H1 (cell line): ENCODE measurements around the gene VWA3B. TPM values are rescaled to one million over a fixed set of nuclear protein-coding genes. Genes with fewer than 3 reads are reported as not detected.

ENCODE experiments used
- CTCF ChIA-PET: fragments of 300-600 bp; sonication (Branson Sonifier 250); formaldehyde crosslinking; loops from one replicate; lab custom pipeline; 2021; ENCODE audit not compliant: partially characterized antibody; lab: Charles Lee
- POLR2A ChIA-PET: fragments of 300-600 bp; sonication (Branson Sonifier 250); formaldehyde crosslinking; loops from one replicate; lab custom pipeline; 2021; ENCODE audit warnings: inconsistent platforms; ENCODE audit not compliant: partially characterized antibody; lab: Charles Lee
- DNase-seq, 2 experiments: peaks; one replicate each; pipeline versions ENCODE4 v3.0.0 to v3.0.0-alpha.2; 2010 to 2022; ENCODE audit warnings: low spot score in 2 of 2, low read depth in 1 of 2, mixed read lengths in 1 of 2
- FAIRE-seq: peaks from 2 replicates; lab custom pipeline; 2011; peaks lifted over from hg19 to GRCh38; lab: Jason Lieb, UNC
- H2AFZ ChIP-seq: 2 replicates; pipeline ENCODE4 v1.8.1; 2012; ENCODE audit warnings: low read length, inconsistent platforms
- H2AK5ac ChIP-seq: 2 replicates; pipeline ENCODE4 v1.6.1; 2013; ENCODE audit warnings: low read depth, low read length
- H2BK120ac ChIP-seq: replicated peaks from 2 replicates; pipeline ENCODE3; 2013; ENCODE audit warnings: low read depth, low read length, inconsistent platforms
- H2BK12ac ChIP-seq: 2 replicates; pipeline ENCODE4 v1.6.1; 2013; ENCODE audit warnings: low read depth, low read length
- H2BK15ac ChIP-seq: 2 replicates; pipeline ENCODE4 v1.6.1; 2013; ENCODE audit warnings: low read length
- H2BK20ac ChIP-seq: 2 replicates; pipeline ENCODE4 v1.6.1; 2013; ENCODE audit warnings: low read length
- H2BK5ac ChIP-seq: 2 replicates; pipeline ENCODE4 v1.6.1; 2013; ENCODE audit warnings: low read depth, low read length
- H3K14ac ChIP-seq: 2 replicates; pipeline ENCODE4 v1.6.1; 2013; ENCODE audit warnings: inconsistent platforms; ENCODE audit not compliant: insufficient read length
- H3K18ac ChIP-seq: 2 replicates; pipeline ENCODE4 v1.6.1; 2013; ENCODE audit warnings: low read length; ENCODE audit errors: extremely low read depth
- H3K23ac ChIP-seq: 2 replicates; pipeline ENCODE4 v1.6.1; 2013; ENCODE audit warnings: inconsistent platforms; ENCODE audit not compliant: insufficient read length
- H3K23me2 ChIP-seq: 2 replicates; pipeline ENCODE4 v1.6.1; 2013; ENCODE audit warnings: low read depth, low read length
- H3K27ac ChIP-seq: 2 replicates; pipeline ENCODE4 v1.6.1; 2011; ENCODE audit warnings: low read depth, low read length, inconsistent platforms
- H3K27me3 ChIP-seq, 4 experiments: replicated peaks in 1 of 4; 1 replicate in 1 of 4; 2 replicates in 3 of 4; pipeline versions ENCODE4 v1.6.1 to v1.8.1; 2011 to 2013; ENCODE audit warnings: low read length in 3 of 4, mild to moderate bottlenecking in 3 of 4, inconsistent platforms in 2 of 4, mixed read lengths in 2 of 4, moderate library complexity in 1 of 4; ENCODE audit not compliant: control insufficient read depth in 3 of 4, insufficient read depth in 3 of 4; ENCODE audit errors: extremely low read depth in 1 of 4
- H3K36me3 ChIP-seq, 4 experiments: 2 replicates each; pipeline versions ENCODE4 v1.6.1 to v1.8.1; 2011 to 2013; ENCODE audit warnings: mild to moderate bottlenecking in 4 of 4, low read length in 3 of 4, moderate library complexity in 2 of 4, control low read depth in 1 of 4, inconsistent platforms in 1 of 4; ENCODE audit not compliant: insufficient read depth in 4 of 4, control insufficient read depth in 2 of 4
- H3K4ac ChIP-seq: replicated peaks from 2 replicates; pipeline ENCODE3; 2013; ENCODE audit warnings: low read length, low read depth, mixed read lengths, inconsistent platforms; ENCODE audit not compliant: insufficient read length
- H3K4me1 ChIP-seq, 4 experiments: replicated peaks in 1 of 4; 1 replicate in 1 of 4; 2 replicates in 3 of 4; pipeline versions ENCODE4 v1.6.1 to v1.8.1; 2011 to 2013; ENCODE audit warnings: low read length in 3 of 4, inconsistent platforms in 2 of 4, mixed read lengths in 1 of 4; ENCODE audit not compliant: insufficient read depth in 4 of 4, control insufficient read depth in 3 of 4
- H3K4me2 ChIP-seq, 2 experiments: 2 replicates each; pipeline versions ENCODE4 v1.6.1 to v1.8.1; 2011 to 2013; ENCODE audit warnings: low read depth in 2 of 2, low read length in 2 of 2, control low read depth in 1 of 2, inconsistent platforms in 1 of 2, mild to moderate bottlenecking in 1 of 2; ENCODE audit not compliant: insufficient read depth in 1 of 2
- H3K4me3 ChIP-seq, 4 experiments: fragments of 200-600, 300-600 bp in 1 of 4; sonication (generic), shearing (Covaris generic), sonication (Bioruptor Twin) in 1 of 4; 2 replicates each; pipeline versions ENCODE4 v1.5.1 to v1.8.1; 2011 to 2016; ENCODE audit warnings: low read length in 4 of 4, low read depth in 3 of 4, control low read depth in 2 of 4, inconsistent platforms in 2 of 4, mild to moderate bottlenecking in 2 of 4, mixed read lengths in 1 of 4, moderate library complexity in 1 of 4; ENCODE audit not compliant: insufficient read depth in 2 of 4; ENCODE audit errors: extremely low read depth in 1 of 4
- H3K56ac ChIP-seq: replicated peaks from 2 replicates; pipeline ENCODE3; 2013; ENCODE audit warnings: low read depth, mild to moderate bottlenecking, mixed read lengths, low read length, inconsistent platforms; ENCODE audit not compliant: insufficient read length
- H3K79me1 ChIP-seq: 2 replicates; pipeline ENCODE4 v1.6.1; 2013; ENCODE audit warnings: low read depth, low read length, control low read depth
- H3K79me2 ChIP-seq, 2 experiments: 2 replicates each; pipeline versions ENCODE4 v1.6.1 to v1.8.1; 2012 to 2013; ENCODE audit warnings: low read length in 2 of 2, mild to moderate bottlenecking in 2 of 2, inconsistent platforms in 1 of 2; ENCODE audit not compliant: insufficient read depth in 2 of 2, control insufficient read depth in 1 of 2
- H3K9ac ChIP-seq, 4 experiments: replicated peaks in 1 of 4; 1 replicate in 1 of 4; 2 replicates in 3 of 4; pipeline versions ENCODE4 v1.6.1 to v1.8.1; 2011 to 2013; ENCODE audit warnings: low read depth in 3 of 4, low read length in 3 of 4, control low read depth in 2 of 4, mild to moderate bottlenecking in 2 of 4, moderate library complexity in 2 of 4, inconsistent platforms in 1 of 4; ENCODE audit errors: extremely low read depth in 1 of 4
- H3K9me3 ChIP-seq, 2 experiments: 2 replicates each; pipeline versions ENCODE4 v1.6.1 to v1.8.1; 2012 to 2013; ENCODE audit warnings: mild to moderate bottlenecking in 2 of 2, moderate library complexity in 2 of 2, control low read depth in 1 of 2, inconsistent platforms in 1 of 2, low read depth in 1 of 2, low read length in 1 of 2, mixed read lengths in 1 of 2; ENCODE audit not compliant: insufficient read depth in 2 of 2
- H4K20me1 ChIP-seq, 2 experiments: replicated peaks in 1 of 2; 2 replicates each; pipeline versions ENCODE3 to v1.8.1; 2011 to 2013; ENCODE audit warnings: inconsistent platforms in 2 of 2, low read length in 2 of 2, mild to moderate bottlenecking in 1 of 2; ENCODE audit not compliant: insufficient read depth in 2 of 2, control insufficient read depth in 1 of 2
- H4K5ac ChIP-seq: 2 replicates; pipeline ENCODE4 v1.6.1; 2013; ENCODE audit warnings: low read length, low read depth, mixed read lengths, inconsistent platforms; ENCODE audit not compliant: insufficient read length
- H4K8ac ChIP-seq: 2 replicates; pipeline ENCODE4 v1.8.0; 2013; ENCODE audit warnings: mild to moderate bottlenecking, moderate library complexity, low read length, inconsistent platforms; ENCODE audit not compliant: insufficient read depth; ENCODE audit errors: extremely low read depth
- H4K91ac ChIP-seq: replicated peaks from 2 replicates; pipeline ENCODE3; 2013; ENCODE audit warnings: low read length, mixed read lengths, inconsistent platforms; ENCODE audit not compliant: insufficient read length
- BACH1 ChIP-seq: IDR thresholded peaks from 2 replicates; pipeline ENCODE4 v1.6.1; 2012; ENCODE audit warnings: low read length, improper control_type of control experiment
- BCL11A ChIP-seq, 2 experiments: IDR thresholded peaks; one replicate each; pipeline ENCODE4 v1.6.1; 2011; ENCODE audit warnings: low read depth in 2 of 2, low read length in 2 of 2, mild to moderate bottlenecking in 2 of 2
- CHD2 ChIP-seq: IDR thresholded peaks from 2 replicates; pipeline ENCODE4 v1.6.1; 2012; ENCODE audit warnings: low read length, improper control_type of control experiment
- CREB1 ChIP-seq: IDR thresholded peaks from 2 replicates; pipeline ENCODE4 v1.6.1; 2012; ENCODE audit warnings: inconsistent platforms
- KDM1A ChIP-seq: fragments of 200-600, 300-600 bp; sonication (generic); IDR thresholded peaks from 2 replicates; pipeline ENCODE4 v1.7.1; 2016; ENCODE audit warnings: mild to moderate bottlenecking, low read length, borderline replicate concordance
- NANOG ChIP-seq: IDR thresholded peaks from 2 replicates; pipeline ENCODE4 v1.6.1; 2011; ENCODE audit warnings: low read length, low read depth, mild to moderate bottlenecking, inconsistent platforms; ENCODE audit not compliant: insufficient read depth, poor library complexity, severe bottlenecking
- PHF8 ChIP-seq: fragments of 200-600 bp; sonication (generic); conservative IDR thresholded peaks from 2 replicates; pipeline ENCODE4 v1.7.1; 2012; ENCODE audit warnings: low read depth, mild to moderate bottlenecking, inconsistent platforms, low read length, moderate library complexity
- POLR2A ChIP-seq, 2 experiments: IDR thresholded peaks; 1 replicate in 1 of 2; 2 replicates in 1 of 2; pipeline ENCODE4 v1.6.1; 2011; ENCODE audit warnings: low read depth in 2 of 2, low read length in 2 of 2, mild to moderate bottlenecking in 2 of 2; ENCODE audit errors: control extremely low read depth in 1 of 2
- SAP30 ChIP-seq: fragments of 300-600 bp; sonication (generic); IDR thresholded peaks from 2 replicates; pipeline ENCODE4 v1.7.1; 2012; ENCODE audit warnings: low read length, moderate library complexity, mild to moderate bottlenecking, inconsistent platforms; ENCODE audit not compliant: insufficient read depth, insufficient replicate concordance
- SP1 ChIP-seq: IDR thresholded peaks from 2 replicates; pipeline ENCODE4 v1.6.1; 2011; ENCODE audit warnings: low read depth, low read length
- SP2 ChIP-seq: IDR thresholded peaks from 2 replicates; pipeline ENCODE4 v1.6.1; 2012; ENCODE audit warnings: mild to moderate bottlenecking, low read length, inconsistent platforms
- SRF ChIP-seq: IDR thresholded peaks from 2 replicates; pipeline ENCODE4 v1.6.1; 2011; ENCODE audit warnings: mild to moderate bottlenecking, low read depth, low read length, moderate library complexity
- WGBS, 2 experiments: shearing (Covaris generic) in 1 of 2; methylation state at CpG; one replicate each; pipeline versions ENCODE4 v1.1.6 to v1.1.7; 2013 to 2015; ENCODE audit warnings: low lambda C conversion rate in 2 of 2, mixed read lengths in 2 of 2, inconsistent platforms in 1 of 2, low coverage in 1 of 2, missing lambda C conversion rate in 1 of 2; ENCODE audit not compliant: insufficient replicate concordance in 2 of 2, insufficient coverage in 1 of 2, insufficient read length in 1 of 2; ENCODE audit errors: extremely low coverage in 1 of 2, missing lambda C conversion rate in 1 of 2; 5-methylcytosine and 5-hydroxymethylcytosine counted together
- polyA plus RNA-seq, 7 experiments: library from polyadenylated mRNA; depleted of rRNA in 3 of 7; stranded (reverse) in 5 of 7; unstranded in 2 of 7; fragments of >200 nt in 5 of 7; fragments of 200-250 nt in 2 of 7; gene quantifications; 1 replicate in 5 of 7; 2 replicates in 1 of 7; 4 replicates in 1 of 7; pipeline versions ENCODE4 v1.2.1 to v1.2.3, GENCODE V29; 2011 to 2013; ENCODE audit warnings: missing spikeins in 2 of 7, mixed read lengths in 2 of 7
- total RNA-seq: library from RNA; stranded (reverse); fragmentation: NEBNext Ultra II Directional; extraction: Animal tissue kit (Norgen Biotek cat#: 25700); gene quantifications from 2 replicates; pipeline ENCODE4 v1.2.1, GENCODE V29; 2021
- TF ChIP-seq, protein P1 (sequence below), 3 experiments: IDR thresholded peaks; 1 replicate in 2 of 3; 2 replicates in 1 of 3; pipeline versions ENCODE4 v1.5.1 to v1.6.1; 2011; ENCODE audit warnings: low read length in 3 of 3, mild to moderate bottlenecking in 3 of 3, inconsistent platforms in 2 of 3, low read depth in 1 of 3, moderate library complexity in 1 of 3; ENCODE audit not compliant: insufficient read depth in 1 of 3; ENCODE audit errors: control extremely low read depth in 1 of 3

Gene VWA3B
- total and polyA plus RNA-seq, 2 of the 8 experiments (the other 6 are each of a cell fraction or from before 2014, with no cell fraction given) = not detected

DNA sequence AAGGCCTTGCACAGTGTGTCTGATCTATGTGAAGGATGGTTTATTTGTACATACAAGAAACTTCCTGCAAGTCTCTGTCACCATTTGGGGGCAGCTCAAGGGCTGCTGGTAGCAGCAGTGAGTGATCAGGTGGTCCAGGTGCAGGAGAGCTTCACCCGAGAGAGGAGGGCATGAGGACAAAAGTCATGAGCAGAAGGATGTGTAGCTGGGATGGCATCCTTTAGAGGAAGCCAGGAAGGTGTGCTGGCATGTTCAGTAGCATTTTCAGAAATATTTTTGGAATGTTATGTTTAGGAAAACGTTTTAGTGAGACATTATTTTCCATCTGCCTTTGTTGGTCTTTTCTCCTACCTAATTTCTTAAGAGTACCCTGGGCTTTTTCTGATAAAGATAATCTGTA lies 31.9 kb downstream of the VWA3B start:
- Histone ChIP-seq H2BK20ac (no peak overlapping the region), H3K36me3 (no peaks in the 10 kb centered on the region), H3K23me2 (no peaks in the 10 kb centered on the region), H3K56ac (no peak overlapping the region), H3K23ac (no peak overlapping the region), H3K27ac (no peak overlapping the region), H2BK15ac (no peak overlapping the region), H3K79me2 (no peaks in the 10 kb centered on the region), H4K20me1 (no peaks in the 10 kb centered on the region), H3K4ac (no peak overlapping the region), H3K4me3 (no peak overlapping the region), H2AFZ (no peak overlapping the region), H3K14ac (no peak overlapping the region), H3K9me3 (no peaks in the 10 kb centered on the region), H2BK5ac (no peak overlapping the region), H3K9ac (no peak overlapping the region), H4K91ac (no peak overlapping the region), H3K79me1 (no peaks in the 10 kb centered on the region), H3K4me2 (no peak overlapping the region), H3K18ac (no peak overlapping the region), H2AK5ac (no peak overlapping the region), H4K5ac (no peak overlapping the region), H2BK12ac (no peak overlapping the region), H3K4me1 (no peaks in the 10 kb centered on the region), H3K27me3 (no peaks in the 10 kb centered on the region), H2BK120ac (no peak overlapping the region), H4K8ac (no peak overlapping the region)
- FAIRE-seq (no peak), DNase-seq (no peak)
- TF ChIP-seq PHF8 = no peak
- TF ChIP-seq SAP30 = no peak
- TF ChIP-seq, protein P1, sequence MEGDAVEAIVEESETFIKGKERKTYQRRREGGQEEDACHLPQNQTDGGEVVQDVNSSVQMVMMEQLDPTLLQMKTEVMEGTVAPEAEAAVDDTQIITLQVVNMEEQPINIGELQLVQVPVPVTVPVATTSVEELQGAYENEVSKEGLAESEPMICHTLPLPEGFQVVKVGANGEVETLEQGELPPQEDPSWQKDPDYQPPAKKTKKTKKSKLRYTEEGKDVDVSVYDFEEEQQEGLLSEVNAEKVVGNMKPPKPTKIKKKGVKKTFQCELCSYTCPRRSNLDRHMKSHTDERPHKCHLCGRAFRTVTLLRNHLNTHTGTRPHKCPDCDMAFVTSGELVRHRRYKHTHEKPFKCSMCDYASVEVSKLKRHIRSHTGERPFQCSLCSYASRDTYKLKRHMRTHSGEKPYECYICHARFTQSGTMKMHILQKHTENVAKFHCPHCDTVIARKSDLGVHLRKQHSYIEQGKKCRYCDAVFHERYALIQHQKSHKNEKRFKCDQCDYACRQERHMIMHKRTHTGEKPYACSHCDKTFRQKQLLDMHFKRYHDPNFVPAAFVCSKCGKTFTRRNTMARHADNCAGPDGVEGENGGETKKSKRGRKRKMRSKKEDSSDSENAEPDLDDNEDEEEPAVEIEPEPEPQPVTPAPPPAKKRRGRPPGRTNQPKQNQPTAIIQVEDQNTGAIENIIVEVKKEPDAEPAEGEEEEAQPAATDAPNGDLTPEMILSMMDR (IDR thresholded peaks at IDR 0.05; ENCODE audit: control extremely low read depth in 1 of 3, insufficient read depth in 1 of 3, low read depth in 1 of 3, low read length in 3 of 3) = no peak
- no peak for TF ChIP-seq SP1
- no peak for TF ChIP-seq SP2
- no peak for TF ChIP-seq CREB1
- no peak for TF ChIP-seq NANOG
- no peak for TF ChIP-seq KDM1A
- TF ChIP-seq POLR2A (IDR thresholded peaks at IDR 0.05; ENCODE audit: control extremely low read depth in 1 of 2, low read depth in 2 of 2, low read length in 2 of 2) = no peak
- TF ChIP-seq BCL11A (IDR thresholded peaks at IDR 0.05; ENCODE audit: low read depth in 2 of 2, low read length in 2 of 2) = no peak
- TF ChIP-seq SRF = no peak
- TF ChIP-seq CHD2 = no peak
- TF ChIP-seq BACH1 = no peak
- ChIA-PET CTCF (interaction anchor here (0.6 to 1.7 kb wide), 4 partner anchors 38 to 328 kb away, joined by 3 to 4 read pairs (median 3); no protein-coding TSS in a partner anchor), POLR2A (no interaction called here)
- 72% methylated on average over 2 of the region's 2 CpGs; no CpG with 5 or more reads in 1 of the 2 experiments for WGBS, 2 experiments
